ENCODE measurements around the gene ADAM12. TPM values are rescaled to one million over a fixed set of nuclear protein-coding genes. Genes with fewer than 3 reads are reported as not detected.

ADAM12 gene
- total RNA-seq, 1 donor from 2014 or later: 100 TPM

DNA sequence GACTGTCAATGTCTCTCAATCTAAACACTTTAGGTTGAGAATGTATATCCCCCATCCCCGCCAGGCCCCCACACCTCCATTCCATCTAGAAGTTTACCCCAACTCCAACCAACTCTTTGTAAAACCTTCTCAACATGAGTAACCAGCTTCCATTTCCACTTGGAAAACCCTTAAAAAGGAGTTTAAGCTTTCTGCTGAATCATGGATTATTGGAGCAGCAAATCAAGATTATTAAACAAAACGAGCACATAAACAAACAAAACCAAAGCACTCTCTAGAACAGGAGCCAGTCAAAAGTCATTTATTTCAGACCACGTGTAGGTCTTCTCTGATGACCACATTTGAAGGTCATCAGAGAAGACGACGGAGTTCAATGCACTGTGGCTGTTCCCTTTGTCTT, 278.4 kb downstream of the ADAM12 start:
- FAIRE-seq (no peak), DNase-seq (ENCODE audit: low read depth) (no peak)
- peaks cover 14% of the 10 kb centered on the region for H3K4me1 Mint-ChIP-seq (ENCODE audit: low read depth, unreplicated experiment)
- H3K27me3 Mint-ChIP-seq (ENCODE audit: low read depth, unreplicated experiment): no peaks in the 10 kb centered on the region
- Histone ChIP-seq H2AFZ (ENCODE audit: low read depth, low read length) (no peak overlapping the region), H4K20me1 (ENCODE audit: insufficient read depth, low read length) (no peaks in the 10 kb centered on the region), H3K27me3 (ENCODE audit: insufficient read depth, low read length) (no peaks in the 10 kb centered on the region), H3K79me2 (ENCODE audit: insufficient read depth, low read length) (no peaks in the 10 kb centered on the region), H3K27ac (ENCODE audit: low read depth, low read length) (no peak overlapping the region), H3K36me3 (ENCODE audit: insufficient read depth, low read length) (peaks cover 32% of the 10 kb centered on the region), H3K4me2 (ENCODE audit: low read length) (no peak overlapping the region), H3K9ac (ENCODE audit: low read length) (no peak overlapping the region), H3K4me3 (ENCODE audit: insufficient read depth, low read depth, low read length) (no peak overlapping the region), H3K4me1 (ENCODE audit: insufficient read depth, low read length) (peaks cover 9% of the 10 kb centered on the region), H3K9me3 (ENCODE audit: insufficient read depth, low read depth, low read length) (no peaks in the 10 kb centered on the region)
- TF ChIP-seq, protein P1, sequence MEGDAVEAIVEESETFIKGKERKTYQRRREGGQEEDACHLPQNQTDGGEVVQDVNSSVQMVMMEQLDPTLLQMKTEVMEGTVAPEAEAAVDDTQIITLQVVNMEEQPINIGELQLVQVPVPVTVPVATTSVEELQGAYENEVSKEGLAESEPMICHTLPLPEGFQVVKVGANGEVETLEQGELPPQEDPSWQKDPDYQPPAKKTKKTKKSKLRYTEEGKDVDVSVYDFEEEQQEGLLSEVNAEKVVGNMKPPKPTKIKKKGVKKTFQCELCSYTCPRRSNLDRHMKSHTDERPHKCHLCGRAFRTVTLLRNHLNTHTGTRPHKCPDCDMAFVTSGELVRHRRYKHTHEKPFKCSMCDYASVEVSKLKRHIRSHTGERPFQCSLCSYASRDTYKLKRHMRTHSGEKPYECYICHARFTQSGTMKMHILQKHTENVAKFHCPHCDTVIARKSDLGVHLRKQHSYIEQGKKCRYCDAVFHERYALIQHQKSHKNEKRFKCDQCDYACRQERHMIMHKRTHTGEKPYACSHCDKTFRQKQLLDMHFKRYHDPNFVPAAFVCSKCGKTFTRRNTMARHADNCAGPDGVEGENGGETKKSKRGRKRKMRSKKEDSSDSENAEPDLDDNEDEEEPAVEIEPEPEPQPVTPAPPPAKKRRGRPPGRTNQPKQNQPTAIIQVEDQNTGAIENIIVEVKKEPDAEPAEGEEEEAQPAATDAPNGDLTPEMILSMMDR (IDR thresholded peaks at IDR 0.05; ENCODE audit: insufficient read depth, low read depth, low read length): no peak
- no peak for TF ChIP-seq EZH2 (IDR thresholded peaks at IDR 0.05; ENCODE audit: insufficient read depth, low read length)
- H3K27ac Mint-ChIP-seq (ENCODE audit: unreplicated experiment): no peak overlapping the region
- peaks cover 2% of the 10 kb centered on the region for H3K9me3 Mint-ChIP-seq (ENCODE audit: unreplicated experiment)
- H3K4me3 Mint-ChIP-seq (ENCODE audit: unreplicated experiment): no peak overlapping the region
- peaks cover 42% of the 10 kb centered on the region for H3K36me3 Mint-ChIP-seq (ENCODE audit: low read depth, unreplicated experiment)

GRCh38 chr10:126108693-126109092, 279.6 kb downstream of the ADAM12 start:
- DNase-seq (ENCODE audit: low read depth): no peak
- Mint-ChIP-seq H3K27ac (ENCODE audit: unreplicated experiment) (no peak overlapping the region), H3K4me3 (ENCODE audit: unreplicated experiment) (no peak overlapping the region), H3K9me3 (ENCODE audit: unreplicated experiment) (peaks cover 2% of the 10 kb centered on the region), H3K4me1 (ENCODE audit: low read depth, unreplicated experiment) (peaks cover 16% of the 10 kb centered on the region), H3K27me3 (ENCODE audit: low read depth, unreplicated experiment) (no peaks in the 10 kb centered on the region), H3K36me3 (ENCODE audit: low read depth, unreplicated experiment) (peaks cover 46% of the 10 kb centered on the region)
- H3K4me1 ChIP-seq (ENCODE audit: insufficient read depth, low read length): peaks cover 9% of the 10 kb centered on the region
- no peak overlapping the region for H3K27ac ChIP-seq (ENCODE audit: low read depth, low read length)
- FAIRE-seq: no peak
- H3K4me3 ChIP-seq (ENCODE audit: insufficient read depth, low read depth, low read length): no peak overlapping the region
- no peak for TF ChIP-seq EZH2 (IDR thresholded peaks at IDR 0.05; ENCODE audit: insufficient read depth, low read length)
- TF ChIP-seq, protein P1 (IDR thresholded peaks at IDR 0.05; ENCODE audit: insufficient read depth, low read depth, low read length): no peak
- H3K4me2 ChIP-seq (ENCODE audit: low read length): no peak overlapping the region
- H3K27me3 ChIP-seq (ENCODE audit: insufficient read depth, low read length): no peaks in the 10 kb centered on the region
- H3K79me2 ChIP-seq (ENCODE audit: insufficient read depth, low read length): no peaks in the 10 kb centered on the region
- no peak overlapping the region for H3K9ac ChIP-seq (ENCODE audit: low read length)
- H3K36me3 ChIP-seq (ENCODE audit: insufficient read depth, low read length): peaks cover 38% of the 10 kb centered on the region
- no peaks in the 10 kb centered on the region for H3K9me3 ChIP-seq (ENCODE audit: insufficient read depth, low read depth, low read length)
- H4K20me1 ChIP-seq (ENCODE audit: insufficient read depth, low read length): no peaks in the 10 kb centered on the region
- H2AFZ ChIP-seq (ENCODE audit: low read depth, low read length): no peak overlapping the region

DNA sequence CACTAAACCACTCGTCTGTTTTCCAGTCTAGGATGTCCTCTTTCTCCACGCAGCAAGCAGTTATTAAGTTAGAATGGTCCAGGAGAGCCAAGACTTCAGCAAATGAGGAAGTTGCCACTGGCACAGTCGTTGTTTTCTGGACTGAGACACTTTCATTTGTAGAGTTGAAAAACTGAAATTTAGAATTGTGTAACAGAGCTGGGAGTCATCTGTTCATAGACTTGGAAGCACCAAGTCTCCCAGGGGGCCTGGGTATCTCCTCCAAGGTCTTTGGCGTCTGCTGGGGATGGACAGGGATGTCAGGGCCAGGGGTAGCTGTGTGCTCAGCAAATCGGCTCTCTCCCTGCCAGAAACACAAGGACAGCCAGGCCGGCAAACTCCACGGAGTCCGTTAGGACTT, 283.5 kb downstream of the ADAM12 start:
- Mint-ChIP-seq H3K4me3 (ENCODE audit: unreplicated experiment) (no peak overlapping the region), H3K36me3 (ENCODE audit: low read depth, unreplicated experiment) (peaks cover 44% of the 10 kb centered on the region), H3K4me1 (ENCODE audit: low read depth, unreplicated experiment) (peaks cover 13% of the 10 kb centered on the region), H3K9me3 (ENCODE audit: unreplicated experiment) (no peaks in the 10 kb centered on the region), H3K27ac (ENCODE audit: unreplicated experiment) (no peak overlapping the region), H3K27me3 (ENCODE audit: low read depth, unreplicated experiment) (no peaks in the 10 kb centered on the region)
- TF ChIP-seq EZH2 (IDR thresholded peaks at IDR 0.05; ENCODE audit: insufficient read depth, low read length): no peak
- TF ChIP-seq, protein P1 (IDR thresholded peaks at IDR 0.05; ENCODE audit: insufficient read depth, low read depth, low read length): no peak
- H3K4me1 ChIP-seq (ENCODE audit: insufficient read depth, low read length): peaks cover 4% of the 10 kb centered on the region
- H3K4me3 ChIP-seq (ENCODE audit: insufficient read depth, low read depth, low read length): no peak overlapping the region
- no peak overlapping the region for H3K27ac ChIP-seq (ENCODE audit: low read depth, low read length)
- peaks cover 41% of the 10 kb centered on the region for H3K36me3 ChIP-seq (ENCODE audit: insufficient read depth, low read length)
- DNase-seq (ENCODE audit: low read depth) (no peak), FAIRE-seq (no peak)
- H3K4me2 ChIP-seq (ENCODE audit: low read length): no peak overlapping the region
- H4K20me1 ChIP-seq (ENCODE audit: insufficient read depth, low read length): no peaks in the 10 kb centered on the region
- no peaks in the 10 kb centered on the region for H3K27me3 ChIP-seq (ENCODE audit: insufficient read depth, low read length)
- H3K79me2 ChIP-seq (ENCODE audit: insufficient read depth, low read length): no peaks in the 10 kb centered on the region
- H3K9ac ChIP-seq (ENCODE audit: low read length): no peak overlapping the region
- H3K9me3 ChIP-seq (ENCODE audit: insufficient read depth, low read depth, low read length): no peaks in the 10 kb centered on the region
- no peak overlapping the region for H2AFZ ChIP-seq (ENCODE audit: low read depth, low read length)

Data from astrocyte (in vitro differentiated cells and primary cell).